ENCODE results near the gene IFTAP.

The IFTAP gene

GRCh38 chr11:36565031-36565610, 29.2 kb upstream of the IFTAP start:
- H3K4me3 ChIP-seq (ENCODE audit: control insufficient read depth, low read depth, low read length) = no peak overlapping the region
- DNase-seq (ENCODE audit: low read depth) = no peak
- no peak for TF ChIP-seq CTCF (IDR thresholded peaks at IDR 0.05; ENCODE audit: control insufficient read depth, insufficient read depth, low read depth, low read length, missing control alignments)

- TF ChIP-seq CTCF (IDR thresholded peaks at IDR 0.05; ENCODE audit: control insufficient read depth, insufficient read depth, low read depth, low read length, missing control alignments) = no peak
- no peak for DNase-seq (ENCODE audit: low read depth)
- H3K4me3 ChIP-seq (ENCODE audit: control insufficient read depth, low read depth, low read length) = no peak overlapping the region
Observed at GRCh38 chr11:36566407-36567053, 27.8 kb upstream of the IFTAP start.

- TF ChIP-seq CTCF (IDR thresholded peaks at IDR 0.05; ENCODE audit: control insufficient read depth, insufficient read depth, low read depth, low read length, missing control alignments) = no peak
- H3K4me3 ChIP-seq (ENCODE audit: control insufficient read depth, low read depth, low read length) = no peak within 1 kb of the TSS
Observed at GRCh38 chr11:36567694-36568093, 26.6 kb upstream of the IFTAP start, which contains the start of gene RAG1. Gene RAG1 (plus strand): TSS chr11:36568007. CDS start chr11:36573305, 5,298 bp downstream.

GRCh38 chr11:36569095-36569494, 25.2 kb upstream of the IFTAP start:
- no peak overlapping the region for H3K4me3 ChIP-seq (ENCODE audit: control insufficient read depth, low read depth, low read length)

More at GRCh38 chr11:36567694-36568093, 26.6 kb upstream of the IFTAP start, which contains the start of gene RAG1:
- no peak for DNase-seq (ENCODE audit: low read depth)

GRCh38 chr11:36574486-36574885, 19.8 kb upstream of the IFTAP start:
- DNase-seq (ENCODE audit: low read depth) = no peak
- H3K4me3 ChIP-seq (ENCODE audit: control insufficient read depth, low read depth, low read length) = no peak overlapping the region
- no peak for TF ChIP-seq CTCF (IDR thresholded peaks at IDR 0.05; ENCODE audit: control insufficient read depth, insufficient read depth, low read depth, low read length, missing control alignments)

More at GRCh38 chr11:36569095-36569494, 25.2 kb upstream of the IFTAP start:
- no peak for TF ChIP-seq CTCF (IDR thresholded peaks at IDR 0.05; ENCODE audit: control insufficient read depth, insufficient read depth, low read depth, low read length, missing control alignments)
- DNase-seq (ENCODE audit: low read depth) = no peak

GRCh38 chr11:36577373-36577772, 16.9 kb upstream of the IFTAP start:
- no peak for DNase-seq (ENCODE audit: low read depth)
- no peak overlapping the region for H3K4me3 ChIP-seq (ENCODE audit: control insufficient read depth, low read depth, low read length)
- no peak for TF ChIP-seq CTCF (IDR thresholded peaks at IDR 0.05; ENCODE audit: control insufficient read depth, insufficient read depth, low read depth, low read length, missing control alignments)

All from AG09309 (cell line).